GM19043 (cell line): ENCODE measurements around the gene ZNF264.
"Not testable (repeated sequence)": the region's sequence is repeated elsewhere in the genome, so short reads cannot be mapped to it uniquely, and the experiment has no call there.

ENCODE experiments used
- ATAC-seq: cut with Tn5 transposase; IDR thresholded peaks from one replicate; pipeline ENCODE4 v1.9.1; 2021; ENCODE audit warnings: low read depth; ENCODE audit not compliant: unreplicated experiment

The ZNF264 gene

DNA sequence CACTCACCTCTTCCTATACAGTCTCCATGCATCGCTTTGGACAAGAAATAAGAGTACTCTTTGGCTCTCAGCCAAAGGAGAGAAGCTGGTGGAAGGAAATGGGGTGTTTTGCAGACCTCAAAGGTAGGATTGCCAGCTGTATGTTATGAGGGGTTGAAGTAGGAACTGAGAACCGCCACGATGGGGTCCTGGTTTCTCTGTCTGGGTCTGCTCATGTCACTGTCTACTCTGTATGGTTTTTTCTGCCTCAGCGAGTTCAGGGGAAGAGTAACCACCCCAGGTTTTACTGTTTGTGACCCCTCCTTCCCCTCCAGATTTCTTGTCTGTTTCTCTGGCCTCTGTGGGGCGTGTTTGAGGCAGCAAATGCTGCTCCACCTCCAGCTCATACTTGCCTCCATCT lies 53.2 kb downstream of the ZNF264 start:
- ATAC-seq = no peak

DNA sequence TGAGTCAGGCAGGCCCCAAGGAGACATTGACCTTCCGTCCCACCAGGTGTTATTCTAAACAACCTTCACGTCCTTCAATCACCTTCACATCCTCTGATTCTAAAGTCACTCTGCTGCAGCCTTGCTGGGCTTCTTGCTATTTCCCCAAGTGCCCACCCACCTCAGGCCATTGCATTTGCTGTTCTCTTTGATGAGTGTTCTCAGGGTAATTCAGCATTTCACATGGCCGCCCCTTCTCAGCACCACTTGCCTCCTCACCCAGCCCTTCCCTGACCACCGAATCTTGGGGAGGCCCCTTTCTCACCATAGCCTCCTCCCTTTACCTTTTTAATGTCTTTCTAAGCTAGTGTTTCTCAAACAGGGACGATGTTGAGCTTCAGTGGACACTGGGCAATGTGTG lies 53.8 kb downstream of the ZNF264 start:
- ATAC-seq = no peak

DNA sequence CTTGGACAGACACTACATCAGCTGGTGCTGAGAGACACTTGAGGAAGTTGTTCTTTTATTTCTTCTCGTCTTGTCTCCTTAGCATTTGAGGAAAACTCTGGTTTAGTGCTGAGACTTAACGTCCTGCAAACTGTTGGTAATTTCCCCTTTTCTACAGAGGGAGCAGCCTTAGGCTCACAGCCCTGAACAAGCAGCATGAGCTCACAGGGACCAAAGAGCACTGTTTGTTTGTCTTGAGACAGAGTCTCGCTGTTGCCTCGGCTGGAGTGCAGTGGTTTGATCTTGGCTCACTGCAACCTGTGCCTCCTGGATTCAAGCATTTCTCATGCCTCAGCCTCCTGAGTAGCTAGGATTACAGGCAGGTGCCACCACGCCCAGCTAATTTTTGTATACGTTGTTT lies 54.7 kb downstream of the ZNF264 start:
- ATAC-seq = no peak

GRCh38 chr19:57248646-57249045 lies 57.3 kb downstream of the ZNF264 start:
- no peak for ATAC-seq

DNA sequence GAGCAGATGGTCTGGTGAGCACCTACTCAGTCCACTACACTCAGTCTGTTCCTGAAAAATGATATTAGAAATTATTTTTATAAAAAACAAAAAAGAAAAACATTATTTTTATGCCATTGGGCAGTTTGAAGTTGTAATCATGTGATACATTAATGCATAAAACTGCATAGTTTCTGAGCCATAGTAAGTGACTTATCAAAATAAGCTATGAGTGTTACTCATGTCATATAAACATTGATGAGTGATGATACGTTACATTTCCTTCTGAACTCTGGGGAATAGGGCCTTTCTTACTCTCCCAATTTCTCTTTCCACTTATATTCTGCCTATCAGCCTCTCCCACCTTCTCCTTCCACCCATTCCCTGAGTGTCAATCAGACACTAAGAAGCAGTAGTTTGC lies 58.0 kb downstream of the ZNF264 start:
- ATAC-seq = no peak

- not testable (repeated sequence) for ATAC-seq
Measured at GRCh38 chr19:57253767-57254166, 62.5 kb downstream of the ZNF264 start.

- no peak for ATAC-seq
Measured at GRCh38 chr19:57262044-57262443, 70.7 kb downstream of the ZNF264 start.

DNA sequence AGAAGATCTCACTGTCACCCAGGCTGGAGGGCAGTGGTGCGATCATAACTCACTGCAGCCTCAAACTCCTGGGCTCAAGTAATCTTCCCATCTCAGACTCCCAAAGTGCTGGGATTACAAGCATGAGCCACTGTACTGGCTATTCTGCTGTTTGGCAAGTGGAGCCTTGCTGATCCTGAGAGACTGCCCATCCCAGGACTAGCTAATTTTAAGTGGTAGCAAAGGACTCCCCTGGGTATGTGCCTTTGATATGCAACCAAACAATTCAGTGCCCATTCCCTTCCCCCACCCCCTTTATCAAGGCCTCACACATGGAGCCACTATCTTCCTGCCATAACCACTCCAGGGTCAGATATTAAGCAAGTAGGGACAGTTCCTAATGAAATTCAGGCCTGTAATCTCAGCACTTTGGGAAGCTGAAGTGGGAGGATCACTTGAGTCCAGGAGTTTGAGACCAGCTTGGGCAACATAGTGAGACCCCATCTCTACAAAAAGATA lies 72.0 kb downstream of the ZNF264 start:
- ATAC-seq = no peak

DNA sequence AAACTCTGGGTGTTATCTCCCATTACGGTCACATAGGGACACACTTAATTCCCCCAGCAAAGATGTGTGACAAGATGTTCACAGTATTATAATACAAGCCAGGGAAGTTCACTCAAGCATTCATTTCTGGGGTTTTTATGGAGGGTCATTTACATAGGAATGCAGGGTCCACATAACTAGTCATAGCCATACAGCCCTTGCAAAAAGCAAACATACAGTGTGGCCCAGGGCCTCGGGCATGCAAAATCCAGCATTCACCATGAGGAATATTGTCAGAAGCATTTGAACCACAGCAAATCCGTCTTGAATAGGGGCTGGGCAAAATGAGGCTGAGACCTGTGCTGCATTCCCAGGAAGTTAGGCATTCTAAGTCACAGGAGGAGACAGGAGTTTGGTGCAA lies 76.0 kb downstream of the ZNF264 start:
- ATAC-seq = no peak

- no peak for ATAC-seq
Measured at GRCh38 chr19:57269515-57270250, 78.4 kb downstream of the ZNF264 start.

GRCh38 chr19:57271280-57271679 lies 80.0 kb downstream of the ZNF264 start:
- ATAC-seq = no peak
